ENCODE measurements around the gene DDAH1.

The DDAH1 gene

DNA sequence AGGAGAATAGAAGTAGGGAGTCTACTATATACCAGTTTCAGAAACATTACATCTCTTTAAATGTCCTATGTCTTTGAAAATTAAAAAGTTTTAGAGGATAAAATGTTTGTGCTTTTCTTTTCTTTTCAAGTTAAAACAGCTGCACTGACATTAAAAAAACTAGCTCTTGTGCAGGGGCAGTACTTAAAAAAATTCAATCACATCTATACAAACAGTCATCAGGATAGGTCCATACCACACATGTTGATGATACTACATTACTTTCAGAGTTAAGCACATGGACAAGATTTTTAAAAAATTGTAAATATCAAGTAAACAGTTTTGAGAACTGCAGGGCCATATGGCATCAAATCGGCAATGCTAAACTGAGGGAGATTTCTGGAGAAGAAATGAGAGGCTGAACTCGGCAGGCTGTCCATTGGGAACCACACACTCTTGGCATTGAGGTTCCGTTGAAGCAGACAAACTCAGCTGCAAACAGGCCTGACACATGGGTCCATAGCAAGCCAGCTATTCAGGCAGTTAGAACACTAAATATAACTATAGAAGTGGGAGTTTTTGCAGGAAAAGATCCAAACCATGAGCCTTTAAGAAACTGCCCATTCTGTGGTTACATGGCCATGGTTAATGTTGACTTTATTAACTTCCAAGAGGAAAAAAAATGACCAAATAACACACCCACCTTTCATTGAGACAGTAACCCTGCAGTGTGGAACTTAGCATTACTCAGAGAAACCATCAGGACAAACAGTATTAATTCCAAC is 104.0 kb downstream of the DDAH1 start:
- Histone ChIP-seq H3K27ac (no peak overlapping the region), H3K27me3 (ENCODE audit: insufficient read depth, low read depth, severe bottlenecking) (no peaks in the 10 kb centered on the region), H3K36me3 (no peaks in the 10 kb centered on the region), H3K9me3 (ENCODE audit: severe bottlenecking) (no peaks in the 10 kb centered on the region), H3K4me3 (ENCODE audit: low read depth, low read length) (no peak overlapping the region)
- DNase-seq, result no peak
- TF ChIP-seq, protein P1, sequence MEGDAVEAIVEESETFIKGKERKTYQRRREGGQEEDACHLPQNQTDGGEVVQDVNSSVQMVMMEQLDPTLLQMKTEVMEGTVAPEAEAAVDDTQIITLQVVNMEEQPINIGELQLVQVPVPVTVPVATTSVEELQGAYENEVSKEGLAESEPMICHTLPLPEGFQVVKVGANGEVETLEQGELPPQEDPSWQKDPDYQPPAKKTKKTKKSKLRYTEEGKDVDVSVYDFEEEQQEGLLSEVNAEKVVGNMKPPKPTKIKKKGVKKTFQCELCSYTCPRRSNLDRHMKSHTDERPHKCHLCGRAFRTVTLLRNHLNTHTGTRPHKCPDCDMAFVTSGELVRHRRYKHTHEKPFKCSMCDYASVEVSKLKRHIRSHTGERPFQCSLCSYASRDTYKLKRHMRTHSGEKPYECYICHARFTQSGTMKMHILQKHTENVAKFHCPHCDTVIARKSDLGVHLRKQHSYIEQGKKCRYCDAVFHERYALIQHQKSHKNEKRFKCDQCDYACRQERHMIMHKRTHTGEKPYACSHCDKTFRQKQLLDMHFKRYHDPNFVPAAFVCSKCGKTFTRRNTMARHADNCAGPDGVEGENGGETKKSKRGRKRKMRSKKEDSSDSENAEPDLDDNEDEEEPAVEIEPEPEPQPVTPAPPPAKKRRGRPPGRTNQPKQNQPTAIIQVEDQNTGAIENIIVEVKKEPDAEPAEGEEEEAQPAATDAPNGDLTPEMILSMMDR (IDR thresholded peaks at IDR 0.05; ENCODE audit: low read depth, low read length), result no peak

DNA sequence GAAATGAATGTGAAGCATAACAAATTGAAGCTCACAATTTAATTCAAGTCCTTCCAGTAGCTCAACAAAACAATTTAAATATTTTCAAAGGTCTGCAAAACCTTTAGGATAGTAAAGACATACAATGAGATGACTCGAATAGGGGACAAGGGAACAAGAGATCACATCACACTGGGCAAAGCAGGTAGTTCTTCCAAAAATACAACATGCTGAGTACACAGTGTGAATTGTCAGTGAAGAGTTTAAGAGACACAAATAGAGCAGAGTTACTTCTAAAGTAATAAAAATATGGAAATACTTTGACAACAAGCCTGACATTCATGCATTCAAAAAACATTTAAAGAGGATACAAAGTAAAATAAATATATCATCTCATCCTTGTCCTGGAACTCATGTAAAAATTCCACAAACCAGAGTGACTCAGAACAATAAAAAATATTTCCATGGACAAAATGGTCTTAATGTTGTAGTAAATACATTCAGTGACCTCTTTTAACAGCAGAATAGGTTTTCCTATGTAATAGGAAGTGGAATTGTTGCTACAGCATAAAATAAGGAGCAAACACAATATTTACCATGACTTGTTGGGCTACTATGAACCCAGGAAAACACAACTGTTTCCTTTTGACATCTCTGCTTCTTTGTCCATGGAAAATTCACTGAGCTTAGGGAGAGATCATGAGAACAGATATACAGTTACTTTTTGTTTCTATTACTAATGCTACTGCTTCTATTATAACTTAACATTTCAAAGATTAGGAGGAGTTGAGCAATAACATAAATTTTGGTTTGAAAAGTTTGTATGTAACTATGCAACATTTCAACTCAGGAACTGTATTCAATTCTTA is 104.9 kb downstream of the DDAH1 start:
- no peak for DNase-seq
- Histone ChIP-seq H3K4me3 (ENCODE audit: low read depth, low read length) (no peak overlapping the region), H3K9me3 (ENCODE audit: severe bottlenecking) (no peaks in the 10 kb centered on the region), H3K27me3 (ENCODE audit: insufficient read depth, low read depth, severe bottlenecking) (no peaks in the 10 kb centered on the region), H3K36me3 (no peaks in the 10 kb centered on the region), H3K27ac (no peak overlapping the region)
- TF ChIP-seq, protein P1 (IDR thresholded peaks at IDR 0.05; ENCODE audit: low read depth, low read length), result no peak

DNA sequence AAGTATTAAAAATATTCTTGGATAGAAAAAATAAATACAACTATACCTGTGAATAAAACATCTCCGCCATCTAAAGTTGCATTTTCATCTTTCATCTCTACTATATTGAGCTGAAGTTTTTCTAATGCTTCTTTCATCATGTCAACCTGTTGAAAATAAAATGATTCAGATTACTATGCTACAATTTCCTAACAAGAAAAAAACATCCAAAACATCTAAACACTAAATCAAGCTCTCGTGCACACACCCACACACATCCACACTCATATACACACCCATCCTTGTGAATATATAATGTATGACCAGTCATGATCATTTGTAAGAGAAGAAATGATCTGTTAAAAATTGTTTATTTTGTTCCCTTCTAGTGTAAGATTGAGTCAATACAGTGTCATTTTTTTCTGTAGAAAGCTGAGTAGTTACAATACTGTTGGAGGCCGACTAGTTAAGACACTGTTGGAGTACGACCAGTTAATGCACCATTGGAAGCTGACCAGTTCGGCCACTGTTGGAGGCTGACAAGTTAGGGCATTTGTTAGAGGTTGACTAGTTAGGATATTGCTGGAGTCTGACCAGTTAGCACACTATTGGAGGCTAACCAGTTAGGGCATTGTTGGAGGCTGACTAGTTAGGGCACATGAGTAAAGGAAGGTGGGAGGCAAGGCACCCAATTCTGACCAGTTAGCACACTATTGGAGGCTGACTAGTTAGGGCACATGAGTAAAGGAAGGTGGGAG is 106.1 kb downstream of the DDAH1 start:
- Histone ChIP-seq H3K27ac (no peak overlapping the region), H3K4me3 (ENCODE audit: low read depth, low read length) (no peak overlapping the region), H3K9me3 (ENCODE audit: severe bottlenecking) (no peaks in the 10 kb centered on the region), H3K27me3 (ENCODE audit: insufficient read depth, low read depth, severe bottlenecking) (no peaks in the 10 kb centered on the region), H3K36me3 (no peaks in the 10 kb centered on the region)
- TF ChIP-seq, protein P1 (IDR thresholded peaks at IDR 0.05; ENCODE audit: low read depth, low read length), result no peak
- no peak for DNase-seq

GRCh38 chr1:85357817-85358216 is 107.1 kb downstream of the DDAH1 start:
- Histone ChIP-seq H3K27me3 (ENCODE audit: insufficient read depth, low read depth, severe bottlenecking) (no peaks in the 10 kb centered on the region), H3K36me3 (no peaks in the 10 kb centered on the region), H3K4me3 (ENCODE audit: low read depth, low read length) (no peak overlapping the region), H3K9me3 (ENCODE audit: severe bottlenecking) (no peaks in the 10 kb centered on the region), H3K27ac (no peak overlapping the region)
- TF ChIP-seq, protein P1 (IDR thresholded peaks at IDR 0.05; ENCODE audit: low read depth, low read length), result no peak
- DNase-seq, result no peak

- Histone ChIP-seq H3K27ac (no peak overlapping the region), H3K36me3 (no peaks in the 10 kb centered on the region), H3K4me3 (ENCODE audit: low read depth, low read length) (no peak overlapping the region), H3K27me3 (ENCODE audit: insufficient read depth, low read depth, severe bottlenecking) (no peaks in the 10 kb centered on the region), H3K9me3 (ENCODE audit: severe bottlenecking) (no peaks in the 10 kb centered on the region)
- TF ChIP-seq, protein P1 (IDR thresholded peaks at IDR 0.05; ENCODE audit: low read depth, low read length), result no peak
- DNase-seq, result no peak
Observed at GRCh38 chr1:85356130-85356529, 108.8 kb downstream of the DDAH1 start.
